Measurements from ENCODE around the gene BMPER. TPM values are rescaled to one million over a fixed set of nuclear protein-coding genes. Genes with fewer than 3 reads are reported as not detected.

Gene BMPER
- total RNA-seq, 4 donors from 2014 or later = 1.0 to 12.4 (median 6.1) TPM

DNA sequence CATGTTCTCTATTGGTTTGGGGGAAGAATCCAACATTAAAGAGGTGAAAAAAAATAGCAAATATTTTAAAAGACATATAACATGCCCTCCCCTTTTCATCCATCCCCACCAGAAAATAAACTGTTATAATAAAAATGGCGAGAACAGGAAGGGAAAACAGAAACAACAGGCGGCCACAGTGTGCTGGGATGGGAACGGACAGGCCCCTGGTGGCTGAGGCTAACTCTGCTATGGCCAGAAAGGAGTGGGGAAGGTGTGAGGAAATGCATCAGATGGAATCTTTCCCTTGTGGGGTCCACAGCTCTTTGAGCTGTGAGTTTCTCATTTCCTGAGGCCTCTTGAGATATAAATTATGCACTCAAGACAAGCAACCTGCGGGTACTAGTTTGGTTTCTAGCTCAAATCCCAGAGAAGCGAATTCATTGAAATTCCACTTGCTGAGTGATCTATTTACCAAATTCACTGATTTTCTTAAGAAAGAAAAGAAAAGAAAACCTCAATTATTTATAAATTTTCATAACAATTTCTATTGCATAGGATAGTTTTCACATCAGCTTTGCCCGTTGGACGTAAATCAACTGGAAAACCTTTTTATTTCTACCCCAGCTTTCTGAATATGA is 139.5 kb downstream of the BMPER start:
- Histone ChIP-seq H3K4me1 (no peaks in the 10 kb centered on the region), H3K27me3 (no peaks in the 10 kb centered on the region), H3K27ac (no peak overlapping the region), H3K9me3 (no peaks in the 10 kb centered on the region), H3K36me3 (no peaks in the 10 kb centered on the region), H3K4me3 (no peak overlapping the region)
- DNase-seq = no peak
- TF ChIP-seq, protein P1, sequence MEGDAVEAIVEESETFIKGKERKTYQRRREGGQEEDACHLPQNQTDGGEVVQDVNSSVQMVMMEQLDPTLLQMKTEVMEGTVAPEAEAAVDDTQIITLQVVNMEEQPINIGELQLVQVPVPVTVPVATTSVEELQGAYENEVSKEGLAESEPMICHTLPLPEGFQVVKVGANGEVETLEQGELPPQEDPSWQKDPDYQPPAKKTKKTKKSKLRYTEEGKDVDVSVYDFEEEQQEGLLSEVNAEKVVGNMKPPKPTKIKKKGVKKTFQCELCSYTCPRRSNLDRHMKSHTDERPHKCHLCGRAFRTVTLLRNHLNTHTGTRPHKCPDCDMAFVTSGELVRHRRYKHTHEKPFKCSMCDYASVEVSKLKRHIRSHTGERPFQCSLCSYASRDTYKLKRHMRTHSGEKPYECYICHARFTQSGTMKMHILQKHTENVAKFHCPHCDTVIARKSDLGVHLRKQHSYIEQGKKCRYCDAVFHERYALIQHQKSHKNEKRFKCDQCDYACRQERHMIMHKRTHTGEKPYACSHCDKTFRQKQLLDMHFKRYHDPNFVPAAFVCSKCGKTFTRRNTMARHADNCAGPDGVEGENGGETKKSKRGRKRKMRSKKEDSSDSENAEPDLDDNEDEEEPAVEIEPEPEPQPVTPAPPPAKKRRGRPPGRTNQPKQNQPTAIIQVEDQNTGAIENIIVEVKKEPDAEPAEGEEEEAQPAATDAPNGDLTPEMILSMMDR (IDR thresholded peaks at IDR 0.05) = no peak
- no peak for TF ChIP-seq POLR2A (IDR thresholded peaks at IDR 0.05)
- intact Hi-C loops (cut with DNase I; ENCODE audit: low total_unique reads) = no loop called here

DNA sequence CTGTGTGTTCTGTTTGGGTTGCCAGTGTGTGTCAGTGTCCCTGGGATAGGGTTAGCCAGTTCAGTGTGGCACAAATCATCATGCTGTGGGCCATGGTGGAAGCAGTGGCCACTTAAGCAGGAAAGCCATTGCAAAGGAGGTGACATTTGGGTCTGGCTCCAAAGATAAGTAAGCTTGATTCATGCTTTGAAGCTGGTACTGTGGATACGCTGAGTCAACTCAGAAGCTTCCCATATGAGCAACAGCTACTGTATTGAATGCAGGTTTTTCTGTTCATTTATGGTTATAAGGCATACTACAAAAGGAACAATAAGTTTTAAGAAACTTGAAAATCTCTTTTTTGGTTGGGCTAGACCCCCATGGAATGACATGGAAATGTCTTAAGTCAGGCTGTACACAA is 143.1 kb downstream of the BMPER start:
- Histone ChIP-seq H3K36me3 (no peaks in the 10 kb centered on the region), H3K9me3 (no peaks in the 10 kb centered on the region)
- intact Hi-C loops (cut with DNase I; ENCODE audit: low total_unique reads) = no loop called here

DNA sequence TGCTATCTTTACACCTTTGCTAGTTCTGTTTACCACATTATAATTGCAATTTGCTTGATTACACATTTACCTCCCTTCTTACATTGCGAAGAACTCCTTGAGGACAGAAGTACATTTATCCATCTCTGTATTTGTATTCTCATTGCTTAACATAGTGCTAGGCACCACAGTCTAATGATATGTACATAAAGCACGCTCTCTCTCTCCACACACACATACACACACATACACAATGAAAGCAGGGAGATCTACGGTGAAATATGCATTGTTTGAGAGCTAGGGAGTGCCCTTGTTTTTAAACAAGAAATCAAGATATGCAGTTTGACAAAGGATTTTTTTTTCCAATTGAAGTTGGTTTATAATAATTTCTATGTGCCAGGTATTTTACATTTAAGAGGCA is 148.7 kb downstream of the BMPER start:
- TF ChIP-seq, protein P1 (IDR thresholded peaks at IDR 0.05) = no peak
- no peak for TF ChIP-seq POLR2A (IDR thresholded peaks at IDR 0.05)

More for the DNA sequence above, 143.1 kb downstream of the BMPER start:
- no peak overlapping the region for H3K27ac ChIP-seq
- no peaks in the 10 kb centered on the region for H3K27me3 ChIP-seq
- H3K4me1 ChIP-seq = no peaks in the 10 kb centered on the region
- TF ChIP-seq POLR2A (IDR thresholded peaks at IDR 0.05) = no peak
- TF ChIP-seq, protein P1 (IDR thresholded peaks at IDR 0.05) = no peak
- no peak overlapping the region for H3K4me3 ChIP-seq
- no peak for DNase-seq

DNA sequence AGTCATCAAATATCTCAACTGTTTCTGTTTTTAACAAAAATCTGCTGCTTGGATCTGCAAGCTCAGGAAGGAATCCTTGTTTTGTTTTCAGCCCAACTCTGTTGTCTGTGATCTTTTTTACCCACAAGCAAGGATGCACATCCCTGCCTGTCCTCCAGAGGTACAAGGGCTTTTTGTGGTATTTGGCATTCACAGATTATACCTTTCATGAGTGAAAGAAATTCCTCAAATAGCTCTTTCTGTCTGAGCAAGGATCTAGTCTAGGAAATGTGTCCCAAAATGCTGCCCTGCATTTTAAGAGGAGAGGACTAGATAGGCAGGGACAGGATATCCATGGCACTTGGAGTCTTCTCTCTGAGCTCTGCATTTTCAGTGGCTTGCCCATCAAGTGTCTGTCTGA is 151.8 kb downstream of the BMPER start:
- DNase-seq = no peak
- TF ChIP-seq, protein P1 (IDR thresholded peaks at IDR 0.05) = no peak
- TF ChIP-seq POLR2A (IDR thresholded peaks at IDR 0.05) = no peak
- Histone ChIP-seq H3K9me3 (no peaks in the 10 kb centered on the region), H3K27ac (no peak overlapping the region), H3K36me3 (no peaks in the 10 kb centered on the region), H3K27me3 (no peaks in the 10 kb centered on the region), H3K4me1 (no peaks in the 10 kb centered on the region), H3K4me3 (no peak overlapping the region)
- intact Hi-C loops (cut with DNase I; ENCODE audit: low total_unique reads) = no loop called here

More for the DNA sequence above, 148.7 kb downstream of the BMPER start:
- no peaks in the 10 kb centered on the region for H3K27me3 ChIP-seq
- intact Hi-C loops (cut with DNase I; ENCODE audit: low total_unique reads) = no loop called here
- H3K9me3 ChIP-seq = no peaks in the 10 kb centered on the region
- no peak for DNase-seq
- no peak overlapping the region for H3K4me3 ChIP-seq
- no peak overlapping the region for H3K27ac ChIP-seq
- H3K36me3 ChIP-seq = no peaks in the 10 kb centered on the region
- no peaks in the 10 kb centered on the region for H3K4me1 ChIP-seq

DNA sequence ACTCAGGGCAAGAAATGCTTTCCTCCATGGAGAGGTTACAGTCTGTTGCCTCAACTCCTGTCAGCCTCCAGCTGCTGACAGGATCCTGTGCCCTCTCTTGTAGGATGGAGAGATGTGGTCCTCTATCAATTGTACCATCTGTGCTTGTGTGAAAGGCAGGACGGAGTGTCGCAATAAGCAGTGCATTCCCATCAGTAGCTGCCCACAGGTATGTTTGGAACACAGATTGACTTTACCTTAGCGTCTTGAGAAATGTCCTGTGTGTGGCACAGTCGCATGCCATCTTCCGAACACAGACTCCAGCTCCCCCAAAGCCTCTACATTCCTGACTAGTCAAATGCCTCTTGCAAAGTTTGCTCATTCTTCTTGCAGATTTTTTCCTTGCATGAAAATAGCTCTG is 152.6 kb downstream of the BMPER start:
- intact Hi-C loops (cut with DNase I; ENCODE audit: low total_unique reads) = no loop called here
- Histone ChIP-seq H3K4me3 (no peak overlapping the region), H3K27ac (peak overlapping the region in 1 of 2 donors; percentile 9), H3K27me3 (no peaks in the 10 kb centered on the region), H3K4me1 (no peaks in the 10 kb centered on the region), H3K9me3 (no peaks in the 10 kb centered on the region), H3K36me3 (no peaks in the 10 kb centered on the region)
- TF ChIP-seq, protein P1 (IDR thresholded peaks at IDR 0.05) = no peak
- TF ChIP-seq POLR2A (IDR thresholded peaks at IDR 0.05) = no peak
- no peak for DNase-seq

Measured in uterus (tissue), 4 donors.